ENCODE data around the gene ZNF182. TPM values are rescaled to one million over a fixed set of nuclear protein-coding genes. Genes with fewer than 3 reads are reported as not detected.
A peak's percentile ranks its signal among the peaks of the same experiment; 100 is the strongest.
"Not testable (repeated sequence)": the region's sequence is repeated elsewhere in the genome, so short reads cannot be mapped to it uniquely, and the experiment has no call there.

The ZNF182 gene
- total and polyA plus RNA-seq, 2 of the 13 experiments (the other 11 are each of a cell fraction or from before 2014, with no cell fraction given), result 2.1 to 4.5 TPM

DNA sequence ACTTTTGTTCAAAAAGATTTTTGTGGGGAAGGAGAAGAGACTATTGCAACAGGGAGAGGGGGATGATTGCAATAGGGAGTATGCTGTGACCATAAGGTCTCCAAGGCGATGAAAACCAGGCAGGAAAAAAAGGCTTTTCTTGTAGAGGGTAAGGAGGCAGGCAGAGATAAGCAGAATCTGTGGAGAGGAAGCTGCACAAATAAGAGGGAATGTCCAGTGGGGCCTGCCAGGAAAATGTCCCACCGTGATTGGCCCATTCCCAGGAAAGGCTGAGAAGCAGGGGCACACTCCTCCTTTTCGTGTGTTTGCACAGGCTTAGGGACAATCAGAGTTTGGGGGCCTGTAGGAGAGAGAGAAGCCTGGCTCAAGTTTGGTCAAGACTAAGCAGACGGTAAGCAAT lies 32.1 kb upstream of the ZNF182 start:
- in situ Hi-C loops (cut with HindIII; ENCODE audit: extremely low pct_ligation_motif_present, low pct_unique_long_range_greater_than_20kb), result no loop called here

DNA sequence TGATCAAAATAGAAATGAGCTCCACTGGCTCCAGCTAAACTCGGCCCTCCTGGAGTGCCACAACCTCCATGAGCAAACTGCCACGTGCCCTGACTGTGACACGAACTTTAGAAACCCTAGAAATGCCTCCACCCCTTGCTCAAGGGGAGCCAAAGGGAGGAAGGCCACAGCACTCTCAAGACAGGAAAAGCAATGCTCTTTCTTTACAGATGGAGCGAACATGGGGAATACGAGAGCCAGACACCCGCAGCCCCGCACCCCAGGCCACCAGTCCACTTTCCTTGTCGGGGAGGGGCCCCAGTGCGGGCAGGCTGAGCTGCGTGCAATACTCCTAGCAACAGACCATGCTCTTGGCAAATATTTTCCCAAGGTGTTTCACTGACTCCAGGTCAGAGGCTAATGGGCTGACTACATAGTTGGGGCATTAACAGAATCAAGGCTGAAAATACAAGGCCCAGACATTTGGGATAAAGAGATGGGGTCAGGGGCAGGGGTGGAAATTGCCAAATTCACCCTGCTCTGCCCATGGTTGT lies 26.9 kb upstream of the ZNF182 start:
- intact Hi-C loops (cut with micrococcal nuclease; ENCODE audit: unreplicated experiment); H4K20me1 ChIP-seq (ENCODE audit: insufficient read depth, low read length); CTCF ChIA-PET (ENCODE audit: low intra/inter-chr PET ratio, low total read pairs); DNase-seq (ENCODE audit: low spot score); H3K4me1 ChIP-seq (ENCODE audit: insufficient read depth, low read length); H3K36me3 ChIP-seq (replicated peaks in 1 of 2; ENCODE audit: control insufficient read depth in 1 of 2, insufficient read depth in 2 of 2, low read length in 2 of 2); H3K79me2 ChIP-seq (ENCODE audit: insufficient read depth, low read length); H3K27ac ChIP-seq (ENCODE audit: extremely low read length, insufficient read depth, low read length); H3K27me3 ChIP-seq (ENCODE audit: control insufficient read depth in 1 of 2, insufficient read depth in 2 of 2, low read length in 2 of 2); H3K9ac ChIP-seq (ENCODE audit: insufficient read depth, low read depth, low read length); in situ Hi-C loops (cut with HindIII; ENCODE audit: extremely low pct_ligation_motif_present, low pct_unique_long_range_greater_than_20kb); H3K9me3 ChIP-seq (ENCODE audit: low read length); BruUV-seq (replicated peaks); POLR2A ChIA-PET: not testable (repeated sequence)
- peak overlapping the region; percentile 57; the same call in 1 of the 2 replicates for H3K4me2 ChIP-seq (ENCODE audit: low read depth, low read length)
- ATAC-seq (peak; percentile 66), FAIRE-seq (peak; percentile 91)
- WGBS (ENCODE audit: low lambda C conversion rate), result no CpG with 5 or more reads among the region's 10 CpGs
- peak overlapping the region in 1 of 3 experiments; percentile 16; a peak in 2 of 6 replicates for H3K4me3 ChIP-seq (replicated peaks in 1 of 3; ENCODE audit: insufficient read depth in 1 of 3, low read depth in 2 of 3, low read length in 3 of 3)
- TF ChIP-seq, protein P1, sequence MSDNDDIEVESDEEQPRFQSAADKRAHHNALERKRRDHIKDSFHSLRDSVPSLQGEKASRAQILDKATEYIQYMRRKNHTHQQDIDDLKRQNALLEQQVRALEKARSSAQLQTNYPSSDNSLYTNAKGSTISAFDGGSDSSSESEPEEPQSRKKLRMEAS (IDR thresholded peaks at IDR 0.05), result peak; percentile 20; the same call in 1 of the 2 replicates
- H2AFZ ChIP-seq (ENCODE audit: low read length), result peak overlapping the region; percentile 54

More for the DNA sequence above, 32.1 kb upstream of the ZNF182 start:
- DNase-seq (ENCODE audit: low spot score) (no peak), FAIRE-seq (no peak), ATAC-seq (no peak)
- Histone ChIP-seq H3K9ac (ENCODE audit: insufficient read depth, low read depth, low read length) (no peak overlapping the region), H3K27ac (ENCODE audit: extremely low read length, insufficient read depth, low read length) (no peak overlapping the region), H3K4me1 (ENCODE audit: insufficient read depth, low read length) (no peaks in the 10 kb centered on the region), H3K9me3 (ENCODE audit: low read length) (no peaks in the 10 kb centered on the region), H3K4me3 (replicated peaks in 1 of 3; ENCODE audit: insufficient read depth in 1 of 3, low read depth in 2 of 3, low read length in 3 of 3) (no peak overlapping the region), H3K4me2 (ENCODE audit: low read depth, low read length) (no peak overlapping the region), H3K27me3 (ENCODE audit: control insufficient read depth in 1 of 2, insufficient read depth in 2 of 2, low read length in 2 of 2) (no peaks in the 10 kb centered on the region), H2AFZ (ENCODE audit: low read length) (no peak overlapping the region), H3K36me3 (replicated peaks in 1 of 2; ENCODE audit: control insufficient read depth in 1 of 2, insufficient read depth in 2 of 2, low read length in 2 of 2) (no peaks in the 10 kb centered on the region), H4K20me1 (ENCODE audit: insufficient read depth, low read length) (no peaks in the 10 kb centered on the region), H3K79me2 (ENCODE audit: insufficient read depth, low read length) (no peaks in the 10 kb centered on the region)
- 0% methylated on average over 3 of the region's 4 CpGs for WGBS (ENCODE audit: low lambda C conversion rate)
- no TSS peak for BruUV-seq (replicated peaks)
- no peak for TF ChIP-seq ZNF44 (CRISPR knock-in tag; IDR thresholded peaks at IDR 0.05)
- TF ChIP-seq ATRX (CRISPR knock-in tag; IDR thresholded peaks at IDR 0.05; ENCODE audit: borderline replicate concordance), result no peak
- ChIA-PET POLR2A (no interaction called here), CTCF (ENCODE audit: low intra/inter-chr PET ratio, low total read pairs) (no interaction called here)
- intact Hi-C loops (cut with micrococcal nuclease; ENCODE audit: unreplicated experiment), result no loop called here
